CD4-positive, alpha-beta T cell treated with Interleukin-6 for 4 hours (primary cell): Measurements from ENCODE around the gene ZNF853.
A peak's percentile ranks its signal among the peaks of the same experiment; 100 is the strongest.
"Not testable (repeated sequence)": the region's sequence is repeated elsewhere in the genome, so short reads cannot be mapped to it uniquely, and the experiment has no call there.

ENCODE experiments used
- DNase-seq: peaks from one replicate; pipeline ENCODE4 v3.0.0-alpha.2; 2020; ENCODE audit warnings: mixed read lengths

ZNF853 gene

DNA sequence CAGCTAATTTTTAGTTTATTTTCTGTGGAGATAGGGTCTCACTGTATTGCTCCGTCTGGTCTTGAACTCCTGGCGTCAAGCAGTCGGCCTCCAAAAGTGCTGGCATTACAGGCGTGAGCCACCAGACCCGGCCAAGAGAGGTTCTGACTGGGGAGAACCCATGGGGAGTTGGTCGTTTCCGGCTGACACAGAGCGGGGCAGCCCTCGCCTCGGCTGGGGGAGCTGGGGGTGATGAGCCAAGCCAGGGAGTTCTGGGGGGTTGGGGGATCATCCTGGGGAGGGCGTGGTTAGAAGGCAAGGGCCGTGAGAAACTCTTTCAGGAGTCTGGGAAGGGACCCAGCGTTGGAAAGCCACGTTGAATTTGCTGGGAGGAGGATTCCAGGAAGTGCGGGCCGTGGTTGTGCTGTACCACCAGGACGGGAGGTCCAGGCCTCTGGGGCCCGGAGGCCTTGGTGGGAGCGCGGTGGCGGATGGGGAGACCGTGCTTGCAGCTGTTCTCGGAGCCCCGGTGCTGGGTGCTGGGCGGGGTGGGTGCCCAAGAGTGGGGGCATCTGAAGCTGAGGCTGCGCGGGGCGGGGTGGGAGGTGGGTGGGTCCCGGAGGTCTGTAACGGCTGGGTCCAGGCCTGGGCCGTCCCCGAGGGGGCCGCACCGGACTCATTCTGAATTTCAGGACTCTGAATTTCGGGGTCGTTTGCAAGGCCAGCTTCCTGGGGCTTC, 8.4 kb upstream of the ZNF853 start:
- no peak for DNase-seq

GRCh38 chr7:6607651-6608051, 7.8 kb upstream of the ZNF853 start:
- DNase-seq = no peak

DNA sequence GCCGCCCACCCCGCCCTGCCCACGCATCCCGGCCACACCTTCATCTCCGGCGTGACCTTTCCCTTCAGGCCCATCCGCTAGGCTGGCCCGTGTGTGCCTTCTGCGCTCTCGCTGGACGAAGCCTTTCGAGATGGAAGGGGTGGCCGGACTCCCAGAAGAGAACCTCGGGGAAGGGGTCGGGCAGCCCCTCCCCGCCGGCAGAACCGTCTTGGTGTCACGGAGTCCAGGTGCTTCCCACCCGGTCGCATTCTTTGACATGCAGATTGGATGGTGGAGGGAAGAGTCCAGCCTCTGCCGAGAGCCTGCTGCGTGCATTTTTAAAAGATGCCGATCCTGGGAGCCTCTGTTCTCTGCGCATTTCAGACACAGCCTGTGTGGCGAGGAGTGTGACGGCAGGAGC, 7.3 kb upstream of the ZNF853 start:
- no peak for DNase-seq

DNA sequence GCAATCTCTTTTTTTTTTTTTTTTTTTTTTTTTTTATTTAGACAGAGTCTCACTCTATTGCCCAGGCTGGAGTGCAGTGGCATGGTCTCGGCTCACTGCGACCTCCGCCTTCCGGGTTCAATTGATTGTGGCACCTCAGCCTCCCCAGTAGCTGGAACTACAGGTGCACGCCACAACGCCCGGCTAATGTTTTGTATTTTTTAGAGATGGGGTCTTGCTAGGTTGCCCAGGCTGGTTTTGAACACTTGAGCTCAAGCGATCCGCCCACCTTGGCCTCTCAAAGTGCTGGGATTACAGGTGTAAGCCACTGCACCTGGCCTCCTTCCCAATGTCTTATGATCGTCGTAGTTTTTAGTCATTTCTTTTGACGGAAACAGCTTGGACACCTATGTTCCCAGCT, 6.6 kb upstream of the ZNF853 start:
- DNase-seq = no peak

GRCh38 chr7:6612819-6613218, 2.6 kb upstream of the ZNF853 start:
- DNase-seq = no peak

DNA sequence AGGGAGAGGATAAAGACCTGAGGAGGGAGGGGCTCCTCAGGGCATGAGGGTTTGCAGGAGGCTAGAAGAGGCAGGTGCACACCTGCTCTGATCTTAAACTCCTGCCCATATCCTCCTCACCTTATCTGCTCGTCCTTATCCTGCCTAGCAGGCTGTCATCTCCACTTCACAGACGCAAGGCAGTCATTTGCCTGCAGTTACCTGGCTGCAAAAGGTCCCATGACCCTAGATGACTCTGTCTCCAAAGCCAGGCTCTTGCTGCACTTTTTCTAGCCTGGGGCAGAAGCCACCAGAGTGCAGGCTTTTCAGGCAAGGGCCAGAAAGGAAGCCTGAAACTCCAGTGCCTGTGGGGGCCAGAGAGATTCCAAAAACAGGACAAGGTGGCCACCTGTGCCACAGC, 1.7 kb upstream of the ZNF853 start:
- DNase-seq = no peak

DNA sequence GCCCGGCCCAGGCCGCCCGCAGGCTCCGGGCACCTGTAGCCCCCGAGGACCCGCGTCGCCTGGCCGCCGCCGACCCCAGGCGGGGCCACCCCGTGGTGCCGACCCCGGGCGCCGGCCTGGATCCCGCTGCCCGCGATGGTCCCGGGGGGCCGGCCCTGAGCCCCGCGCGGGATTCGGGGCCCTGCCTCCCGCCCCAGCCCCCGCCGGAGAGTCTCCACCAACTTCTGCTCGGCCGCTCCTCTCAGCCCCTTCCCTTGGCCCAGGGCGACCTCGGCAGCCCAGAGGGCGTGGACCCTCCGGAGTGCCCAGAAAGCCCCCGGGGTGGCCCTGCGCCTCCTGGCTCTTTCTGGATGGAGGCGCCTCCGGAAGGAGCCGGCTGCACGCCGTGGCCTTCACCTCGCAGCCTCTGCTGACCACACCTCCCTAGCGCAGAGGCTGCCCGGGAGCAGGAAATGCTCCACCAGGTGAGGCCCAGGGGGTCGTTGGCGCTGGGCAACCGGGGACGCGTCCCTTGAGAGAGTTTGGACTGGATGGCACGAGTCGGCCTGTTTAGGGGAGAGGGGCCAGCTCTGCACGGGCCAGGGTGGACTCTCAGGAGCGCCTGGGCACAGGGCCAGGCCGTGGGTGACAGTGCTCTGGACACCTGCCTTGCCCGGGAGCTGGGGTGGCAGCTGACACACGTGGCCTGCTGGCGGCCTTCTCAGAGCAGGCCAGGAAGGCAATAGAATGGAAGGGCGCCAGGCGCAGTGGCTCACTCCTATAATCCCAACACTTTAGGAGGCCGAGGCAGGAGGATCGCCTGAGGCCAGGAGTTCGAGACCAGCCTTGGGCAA, 529 bp downstream of the ZNF853 start:
- DNase-seq = no peak

DNA sequence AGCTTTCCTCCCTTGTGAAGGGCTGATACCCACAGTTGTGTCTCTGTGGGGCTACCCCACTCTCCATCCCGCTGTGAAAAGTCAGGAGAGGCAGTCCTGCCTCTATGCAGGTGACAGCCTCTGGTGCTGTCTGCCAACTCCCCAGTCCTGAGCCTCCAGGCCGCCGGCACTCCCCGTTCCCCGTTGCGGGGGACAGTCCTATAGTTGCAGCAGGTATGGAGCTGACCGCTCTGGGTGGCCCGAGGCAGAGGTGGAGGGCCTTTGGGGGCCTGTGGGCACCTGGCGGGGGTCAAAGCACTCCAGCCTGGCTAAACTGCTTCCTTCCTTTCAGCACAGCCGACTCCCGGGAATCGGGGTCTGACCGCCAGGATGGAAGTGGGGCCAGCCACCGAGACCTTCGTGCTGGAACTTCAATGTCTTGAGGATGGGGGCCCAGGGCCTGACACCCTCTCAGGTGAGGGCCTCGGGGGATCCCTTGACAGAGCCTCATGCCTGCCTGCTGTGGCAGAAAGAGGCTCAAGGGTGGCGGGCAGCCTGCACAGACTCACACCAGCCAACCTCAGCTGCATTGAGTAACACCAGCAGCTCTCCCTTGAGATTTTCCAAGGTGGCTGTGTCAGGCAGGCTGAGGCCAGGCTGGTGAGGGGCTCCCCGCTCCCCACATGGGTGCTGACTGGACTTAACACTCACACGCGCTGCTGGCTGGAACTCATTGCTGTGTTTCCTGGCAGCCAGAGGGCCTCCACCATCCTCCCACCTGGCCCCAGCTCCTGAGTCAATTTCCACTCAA, 1.6 kb downstream of the ZNF853 start:
- DNase-seq = no peak

- no peak for DNase-seq
Observed at GRCh38 chr7:6618621-6619020, 3.2 kb downstream of the ZNF853 start.

GRCh38 chr7:6619961-6620360, 4.6 kb downstream of the ZNF853 start:
- no peak for DNase-seq

- DNase-seq = no peak
Observed at GRCh38 chr7:6621195-6622133, 6.1 kb downstream of the ZNF853 start.

DNA sequence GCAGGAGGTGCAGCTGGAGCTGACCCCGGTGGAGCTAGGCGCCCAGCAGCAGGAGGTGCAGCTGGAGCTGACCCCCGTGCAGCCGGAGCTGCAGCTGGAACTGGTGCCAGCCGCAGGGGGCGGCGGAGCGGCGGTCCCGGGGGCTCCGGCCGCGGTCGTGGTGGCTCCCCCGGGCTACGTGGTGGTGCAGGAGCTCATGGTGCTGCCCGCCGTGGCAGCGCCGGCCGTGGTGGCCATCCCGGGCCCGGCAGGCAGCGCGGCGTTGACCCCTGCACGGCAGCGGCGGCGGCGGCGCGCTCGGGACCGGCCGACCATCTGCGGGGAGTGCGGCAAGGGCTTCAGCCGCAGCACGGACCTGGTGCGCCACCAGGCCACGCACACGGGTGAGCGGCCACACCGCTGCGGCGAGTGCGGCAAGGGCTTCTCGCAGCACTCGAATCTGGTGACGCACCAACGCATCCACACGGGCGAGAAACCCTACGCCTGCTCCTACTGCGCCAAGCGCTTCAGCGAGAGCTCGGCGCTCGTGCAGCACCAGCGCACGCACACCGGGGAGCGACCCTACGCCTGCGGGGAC, 6.8 kb downstream of the ZNF853 start:
- DNase-seq = no peak

DNA sequence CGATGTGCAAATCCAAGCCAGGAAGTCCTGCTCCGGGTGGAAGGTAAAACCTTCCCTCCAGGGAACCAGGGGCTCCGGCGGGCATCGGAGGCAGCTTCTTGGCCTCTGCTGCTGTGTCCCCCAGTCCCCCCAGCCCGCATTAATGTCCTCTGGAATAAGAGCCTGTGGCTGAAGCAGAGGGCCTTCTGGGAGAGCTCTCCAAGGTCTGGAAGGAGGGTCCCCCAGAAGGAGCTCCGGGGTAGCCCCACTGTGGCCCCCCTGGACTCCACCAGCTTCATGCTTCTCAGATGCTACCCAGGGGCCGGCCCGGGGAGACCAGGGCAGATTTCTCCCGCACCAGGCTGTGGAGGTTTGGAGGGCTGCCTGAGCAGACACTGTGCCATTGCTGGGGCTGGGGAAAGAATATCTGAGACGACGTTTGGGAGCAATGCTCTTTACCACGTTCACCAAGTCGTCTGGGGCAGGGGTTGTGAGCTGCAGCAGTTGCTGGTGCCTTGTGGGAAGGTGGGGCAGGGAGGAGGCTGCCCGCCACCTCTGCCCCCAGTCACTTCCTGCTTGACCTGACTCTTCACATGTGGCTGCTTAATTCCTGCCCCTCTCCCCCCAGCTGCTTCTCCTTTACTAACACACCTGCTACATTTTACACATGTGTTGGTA, 8.3 kb downstream of the ZNF853 start:
- DNase-seq = peak; percentile 50

DNA sequence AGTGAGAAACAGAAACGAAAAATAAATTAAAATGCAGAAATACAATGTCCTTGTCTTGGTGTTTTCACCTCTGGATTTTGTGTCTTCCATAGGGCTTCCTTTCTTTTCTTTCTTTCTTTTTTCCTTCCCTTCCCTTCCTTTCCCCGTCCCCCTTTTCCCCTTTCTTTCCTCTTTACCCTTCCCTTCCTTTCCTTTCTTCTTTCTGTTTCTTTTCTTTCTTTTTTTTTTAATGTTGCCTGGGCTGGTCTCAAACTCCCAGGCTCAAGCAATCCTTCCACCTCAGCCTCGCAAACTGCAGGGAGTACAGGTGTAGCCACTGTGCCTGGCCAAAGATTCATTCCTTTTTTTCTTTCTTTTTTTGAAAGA, 8.8 kb downstream of the ZNF853 start:
- DNase-seq = no peak

- DNase-seq = no peak
Observed at GRCh38 chr7:6628045-6628444, 12.6 kb downstream of the ZNF853 start.

- no peak for DNase-seq
Observed at GRCh38 chr7:6630007-6630849, 14.8 kb downstream of the ZNF853 start.

- no peak for DNase-seq
Observed at GRCh38 chr7:6631605-6632004, 16.2 kb downstream of the ZNF853 start.

GRCh38 chr7:6634021-6634420, 18.6 kb downstream of the ZNF853 start:
- DNase-seq = no peak

DNA sequence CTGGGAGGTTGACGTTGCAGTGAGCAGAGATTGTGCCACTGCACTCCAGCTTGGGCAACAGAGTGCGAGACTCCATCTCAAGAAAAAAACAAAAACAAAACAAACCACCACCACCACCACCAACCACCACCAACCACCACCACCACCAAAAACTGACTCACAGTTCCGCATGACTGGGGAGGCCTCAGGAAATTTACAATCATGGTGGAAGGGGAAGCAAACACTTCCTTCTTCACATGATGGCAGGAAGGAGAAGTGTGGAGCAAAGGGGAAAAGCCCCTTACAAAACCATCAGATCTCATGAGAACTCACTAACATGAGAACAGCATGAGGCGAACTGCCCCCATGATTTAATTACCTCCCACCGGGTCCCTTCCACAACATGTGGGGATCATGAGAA, 19.6 kb downstream of the ZNF853 start:
- DNase-seq = not testable (repeated sequence)

DNA sequence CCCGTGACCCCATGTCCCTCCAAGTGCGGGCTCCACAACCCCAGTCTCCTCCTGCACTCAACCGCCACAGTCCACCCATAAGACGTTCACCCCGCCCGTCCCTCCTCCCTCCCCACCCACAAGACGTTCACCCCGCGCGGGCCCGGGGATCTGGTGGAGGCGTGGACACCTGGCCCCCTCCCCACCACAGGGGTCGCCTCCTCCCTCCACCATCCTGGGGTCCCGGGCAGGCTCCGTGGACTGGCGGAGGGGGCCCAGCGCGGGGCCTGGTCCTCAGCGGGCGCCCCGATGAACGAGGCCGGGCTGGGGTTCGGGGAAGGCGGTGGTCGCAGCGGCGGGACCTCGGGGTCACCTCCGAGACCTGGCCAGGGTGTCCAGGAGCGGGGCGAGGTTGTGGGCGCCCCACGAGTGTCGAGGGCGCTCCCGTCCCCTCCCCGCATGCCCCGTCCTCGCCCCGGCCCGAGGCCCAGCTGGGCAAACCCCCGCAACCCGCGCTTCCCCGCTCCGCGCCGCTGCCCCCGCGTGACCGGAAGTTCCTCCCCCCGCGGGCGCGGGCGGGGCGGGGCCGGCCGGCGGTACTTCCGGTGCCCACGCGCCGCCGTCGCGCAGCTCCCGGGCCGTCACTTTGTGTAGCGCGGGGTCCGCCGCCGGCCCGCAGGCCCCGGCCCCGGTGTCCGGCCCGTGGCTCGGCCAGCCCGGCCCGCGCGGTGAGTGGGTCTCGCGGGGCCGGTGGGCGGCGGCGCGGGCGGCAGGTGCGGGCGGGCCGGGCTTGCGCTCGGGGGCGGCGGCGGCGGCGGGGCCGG, 21.5 kb downstream of the ZNF853 start, which contains the start of gene ZNF316:
Gene ZNF316, plus strand, starts transcription at position 578 of the 803 bp plus-strand sequence. CDS start 5,092 bp downstream, outside the sequence.
- DNase-seq = peak; percentile 65
